BE2C (cell line): Measurements from ENCODE around the gene GNG2.

ENCODE experiments used
- DNase-seq: peaks from one replicate; pipeline ENCODE4 v3.0.0-alpha.2; 2020
- H3K27me3 ChIP-seq: fragments of 250-450 bp; sonication (Bioruptor Pico); 2 replicates; pipeline ENCODE4 v1.5.1; 2020; ENCODE audit warnings: mild to moderate bottlenecking
- H3K36me3 ChIP-seq: fragments of 250-450 bp; sonication (Bioruptor Pico); 2 replicates; pipeline ENCODE4 v1.5.1; 2020; ENCODE audit warnings: mild to moderate bottlenecking
- H3K4me1 ChIP-seq: fragments of 250-450 bp; sonication (Bioruptor Pico); 2 replicates; pipeline ENCODE4 v1.5.1; 2020
- H3K4me3 ChIP-seq: 2 replicates; pipeline ENCODE4 v1.5.1; 2011; ENCODE audit warnings: low read depth, low read length
- H3K9me3 ChIP-seq: fragments of 250-450 bp; sonication (Bioruptor Pico); 2 replicates; pipeline ENCODE4 v1.5.1; 2020
- TF ChIP-seq, protein P1 (sequence below): IDR thresholded peaks from 2 replicates; pipeline ENCODE4 v1.5.1; 2012; ENCODE audit warnings: mild to moderate bottlenecking, low read depth, low read length

The GNG2 gene

DNA sequence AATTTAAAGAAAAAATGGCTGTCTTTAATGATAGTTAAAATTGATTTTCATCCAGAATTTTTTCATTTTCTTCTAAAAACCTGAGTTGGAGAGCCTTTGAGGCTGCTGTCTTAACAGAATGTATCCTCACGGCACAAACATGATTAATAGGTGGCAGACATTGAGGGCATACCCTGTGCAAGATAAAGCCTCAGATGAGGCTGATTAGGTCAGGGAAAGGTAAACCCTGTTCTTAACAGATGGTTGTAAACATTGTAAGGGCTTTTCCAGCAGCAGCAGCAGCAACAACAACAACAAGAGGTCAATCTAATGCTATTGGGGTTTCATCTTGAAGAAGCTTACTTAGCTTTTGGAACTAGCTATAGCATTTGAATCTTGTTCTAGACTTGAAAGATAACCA lies 17.4 kb downstream of the GNG2 start:
- H3K4me1 ChIP-seq: peaks cover 30% of the 10 kb centered on the region

DNA sequence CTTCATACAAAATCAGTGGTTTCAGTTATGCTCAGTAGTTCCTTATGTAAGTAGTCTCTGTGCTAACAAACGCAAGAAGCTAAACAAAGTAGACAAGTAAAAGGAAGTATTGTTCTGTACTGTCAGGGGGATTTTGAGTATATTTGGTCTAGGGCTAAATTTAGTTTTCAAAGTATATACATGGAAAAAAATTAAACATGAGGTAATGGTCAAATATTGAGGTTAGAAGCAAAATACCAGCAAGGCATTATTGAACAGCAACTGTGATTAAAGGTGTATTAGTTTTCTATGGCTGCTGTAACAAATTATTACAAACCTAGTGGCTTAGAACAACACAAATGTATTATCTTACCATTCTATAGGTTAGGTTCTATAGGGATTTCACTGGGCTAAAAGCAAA lies 18.8 kb downstream of the GNG2 start:
- Histone ChIP-seq H3K36me3 (no peaks in the 10 kb centered on the region; the same call in 1 of the 2 replicates), H3K27me3 (no peaks in the 10 kb centered on the region), H3K4me3 (no peak overlapping the region), H3K4me1 (peaks cover 30% of the 10 kb centered on the region), H3K9me3 (no peaks in the 10 kb centered on the region)
- DNase-seq: no peak
- TF ChIP-seq, protein P1, sequence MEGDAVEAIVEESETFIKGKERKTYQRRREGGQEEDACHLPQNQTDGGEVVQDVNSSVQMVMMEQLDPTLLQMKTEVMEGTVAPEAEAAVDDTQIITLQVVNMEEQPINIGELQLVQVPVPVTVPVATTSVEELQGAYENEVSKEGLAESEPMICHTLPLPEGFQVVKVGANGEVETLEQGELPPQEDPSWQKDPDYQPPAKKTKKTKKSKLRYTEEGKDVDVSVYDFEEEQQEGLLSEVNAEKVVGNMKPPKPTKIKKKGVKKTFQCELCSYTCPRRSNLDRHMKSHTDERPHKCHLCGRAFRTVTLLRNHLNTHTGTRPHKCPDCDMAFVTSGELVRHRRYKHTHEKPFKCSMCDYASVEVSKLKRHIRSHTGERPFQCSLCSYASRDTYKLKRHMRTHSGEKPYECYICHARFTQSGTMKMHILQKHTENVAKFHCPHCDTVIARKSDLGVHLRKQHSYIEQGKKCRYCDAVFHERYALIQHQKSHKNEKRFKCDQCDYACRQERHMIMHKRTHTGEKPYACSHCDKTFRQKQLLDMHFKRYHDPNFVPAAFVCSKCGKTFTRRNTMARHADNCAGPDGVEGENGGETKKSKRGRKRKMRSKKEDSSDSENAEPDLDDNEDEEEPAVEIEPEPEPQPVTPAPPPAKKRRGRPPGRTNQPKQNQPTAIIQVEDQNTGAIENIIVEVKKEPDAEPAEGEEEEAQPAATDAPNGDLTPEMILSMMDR: no peak

More for the DNA sequence above, 17.4 kb downstream of the GNG2 start:
- Histone ChIP-seq H3K9me3 (no peaks in the 10 kb centered on the region), H3K36me3 (no peaks in the 10 kb centered on the region; the same call in 1 of the 2 replicates), H3K27me3 (no peaks in the 10 kb centered on the region), H3K4me3 (no peak overlapping the region)
- TF ChIP-seq, protein P1: no peak
- no peak for DNase-seq

DNA sequence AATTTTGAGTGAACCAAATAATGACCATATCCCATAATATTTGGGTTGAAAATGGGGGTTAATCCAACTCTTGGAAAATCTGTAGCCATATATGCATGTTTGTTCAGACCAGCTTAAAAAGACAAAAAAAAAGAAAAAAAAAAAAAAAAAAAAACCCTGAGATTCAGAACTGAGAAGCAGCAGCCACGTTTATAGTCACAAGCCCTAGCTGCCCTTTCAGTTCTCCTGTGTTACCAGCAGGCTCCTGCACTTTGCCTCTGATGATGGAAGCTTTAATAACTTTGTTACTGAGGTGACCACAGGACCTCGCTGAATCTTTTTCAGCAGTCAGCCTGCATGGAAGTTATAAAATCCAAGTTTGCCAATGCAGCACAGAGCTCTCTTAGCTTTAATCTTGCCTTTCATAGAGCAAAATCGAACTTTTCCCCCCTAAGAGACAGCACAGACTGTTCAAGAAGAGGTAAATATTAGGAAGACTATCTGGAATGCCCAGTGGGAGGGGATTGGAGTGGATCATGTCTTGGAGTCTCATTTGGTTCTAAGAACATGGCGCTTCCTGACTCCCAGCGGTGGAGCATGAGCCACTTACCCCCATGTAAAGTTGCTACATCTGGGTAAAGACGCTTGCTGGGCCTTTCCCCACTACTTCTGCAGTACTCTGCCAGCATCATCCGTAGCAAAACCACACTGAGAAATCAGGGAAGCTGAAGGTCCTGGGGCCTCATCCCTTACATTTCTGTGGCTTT lies 20.6 kb downstream of the GNG2 start:
- H3K36me3 ChIP-seq: no peaks in the 10 kb centered on the region; the same call in 1 of the 2 replicates
- no peaks in the 10 kb centered on the region for H3K27me3 ChIP-seq
- DNase-seq: no peak
- no peak overlapping the region for H3K4me3 ChIP-seq
- TF ChIP-seq, protein P1: 0 out of 2 replicates have a peak, but pooled peaks have one; percentile 15
- H3K4me1 ChIP-seq: peaks cover 28% of the 10 kb centered on the region
- H3K9me3 ChIP-seq: no peaks in the 10 kb centered on the region

DNA sequence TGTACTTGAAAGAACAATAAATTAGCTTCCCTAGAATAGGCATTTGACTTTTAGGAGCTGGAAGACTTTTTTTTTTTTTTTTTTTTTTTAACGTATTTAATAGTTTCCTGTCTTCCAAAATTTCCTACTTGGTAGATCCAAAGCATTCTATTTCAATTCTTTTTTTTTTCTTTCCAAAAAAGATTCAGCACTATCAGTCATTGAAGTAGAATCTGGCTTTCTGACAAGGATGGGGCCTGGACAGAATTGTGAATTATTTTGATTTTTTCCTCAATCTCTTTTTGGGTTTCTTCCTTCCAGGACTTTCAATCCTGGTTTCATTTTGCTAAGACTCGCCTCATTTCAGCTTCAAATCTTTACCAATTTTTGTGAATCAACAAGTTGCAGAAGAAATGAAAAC lies 21.2 kb downstream of the GNG2 start:
- Histone ChIP-seq H3K4me3 (no peak overlapping the region), H3K4me1 (peaks cover 25% of the 10 kb centered on the region), H3K27me3 (no peaks in the 10 kb centered on the region), H3K36me3 (no peaks in the 10 kb centered on the region; the same call in 1 of the 2 replicates), H3K9me3 (no peaks in the 10 kb centered on the region)
- TF ChIP-seq, protein P1: no peak
- no peak for DNase-seq

DNA sequence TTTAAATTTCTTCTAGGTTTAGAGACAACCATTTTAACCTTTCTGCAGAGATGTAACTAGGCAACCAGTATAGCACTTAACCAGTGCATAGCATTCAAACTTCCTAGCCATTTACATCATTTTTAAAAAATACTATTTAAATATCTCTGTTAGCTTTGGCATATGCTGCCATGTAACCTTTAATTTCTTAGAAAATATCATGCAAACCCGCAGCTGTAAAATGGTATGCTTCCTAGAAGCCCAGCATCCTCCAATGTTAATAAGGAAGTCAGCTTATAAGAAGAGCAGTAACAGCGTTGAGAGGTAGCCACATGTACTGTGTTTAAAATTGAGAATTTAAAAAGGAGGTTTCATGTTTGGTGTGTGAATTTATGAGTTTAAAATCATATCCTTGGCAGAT lies 22.8 kb downstream of the GNG2 start:
- Histone ChIP-seq H3K36me3 (no peaks in the 10 kb centered on the region; the same call in 1 of the 2 replicates), H3K27me3 (no peaks in the 10 kb centered on the region), H3K9me3 (no peaks in the 10 kb centered on the region), H3K4me3 (no peak overlapping the region), H3K4me1 (peaks cover 11% of the 10 kb centered on the region)
- TF ChIP-seq, protein P1: no peak
- no peak for DNase-seq

DNA sequence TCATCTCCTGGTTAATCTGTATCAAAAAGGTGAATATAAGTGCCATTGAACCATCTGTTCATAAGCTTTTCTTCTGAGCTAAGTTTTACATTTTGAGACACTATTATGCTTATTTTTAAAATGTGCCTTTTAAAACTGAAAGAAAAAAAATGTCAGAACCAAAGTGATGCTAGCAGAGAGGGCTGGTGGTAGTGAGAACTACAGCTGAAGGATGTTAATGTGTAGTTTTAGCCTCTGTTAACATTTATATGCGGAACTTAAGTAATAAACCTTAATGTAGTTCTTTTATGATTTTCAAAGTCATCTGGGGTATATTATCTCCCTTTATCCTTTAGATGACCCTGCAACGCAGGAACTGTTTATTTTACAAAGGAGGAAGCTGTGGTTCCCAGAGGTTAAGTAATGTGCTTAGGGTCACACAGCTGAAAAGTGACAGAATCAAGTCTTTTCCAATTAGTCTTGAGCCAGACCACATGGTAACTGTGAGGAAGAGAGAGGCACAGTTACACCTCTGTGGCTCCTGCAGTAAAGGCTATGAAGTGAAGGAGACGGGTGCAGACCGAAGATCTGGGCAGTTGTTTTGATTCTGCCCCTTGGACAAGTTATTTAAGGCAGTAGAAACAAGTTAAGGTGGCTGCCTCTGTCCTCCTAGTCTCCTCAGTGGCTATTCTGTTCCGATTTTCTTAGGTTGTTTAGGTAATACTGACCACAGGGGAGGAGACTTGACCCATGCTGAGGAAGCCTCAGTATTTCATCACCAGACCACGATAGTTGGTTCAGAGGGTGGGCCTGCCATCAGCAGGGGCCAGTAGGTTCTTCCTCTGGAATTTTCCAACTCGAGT lies 23.9 kb downstream of the GNG2 start:
- Histone ChIP-seq H3K27me3 (no peaks in the 10 kb centered on the region), H3K9me3 (no peaks in the 10 kb centered on the region), H3K4me3 (no peak overlapping the region), H3K4me1 (peaks cover 11% of the 10 kb centered on the region), H3K36me3 (no peaks in the 10 kb centered on the region)
- peak; percentile 20 for DNase-seq
- TF ChIP-seq, protein P1: no peak
